ENCODE results near the gene WDR54.

- TF ChIP-seq EP300 (IDR thresholded peaks at IDR 0.05; ENCODE audit: borderline replicate concordance in 1 of 2, low read depth in 1 of 2, low read length in 1 of 2) (no peak), POLR2AphosphoS5 (IDR thresholded peaks at IDR 0.05; ENCODE audit: low read depth, low read length) (no peak), MXI1 (IDR thresholded peaks at IDR 0.05; ENCODE audit: low read depth, low read length) (no peak), YY1 (IDR thresholded peaks at IDR 0.05; ENCODE audit: low read depth) (no peak), CTCF (IDR thresholded peaks at IDR 0.05) (no peak), TAF1 (IDR thresholded peaks at IDR 0.05; ENCODE audit: borderline replicate concordance, low read depth, low read length) (no peak), GABPA (IDR thresholded peaks at IDR 0.05; ENCODE audit: low read depth) (no peak), EZH2phosphoT487 (IDR thresholded peaks at IDR 0.05; ENCODE audit: borderline replicate concordance, low read depth) (no peak), JUND (IDR thresholded peaks at IDR 0.05) (no peak), RAD21 (IDR thresholded peaks at IDR 0.05; ENCODE audit: low read length) (no peak), SIN3A (IDR thresholded peaks at IDR 0.05; ENCODE audit: borderline replicate concordance, low read depth, low read length) (no peak), PBX3 (IDR thresholded peaks at IDR 0.05) (no peak)
These were observed 4.3 kb upstream of the WDR54 start for GRCh38 chr2:74417197-74417596.
